GM23248 (cell line): ENCODE results near the gene VASN. TPM values are rescaled to one million over a fixed set of nuclear protein-coding genes. Genes with fewer than 3 reads are reported as not detected.

ENCODE experiments used
- DNase-seq: peaks from one replicate; pipeline ENCODE4 v3.0.0-alpha.2; 2015
- H2AFZ ChIP-seq: fragments of 200-600 bp; sonication (generic); 2 replicates; pipeline ENCODE4 v1.6.1; 2016; ENCODE audit warnings: antibody characterized with exemption
- H3F3A ChIP-seq: fragments of 200-600 bp; sonication (generic); 2 replicates; pipeline ENCODE4 v1.6.1; 2016; ENCODE audit warnings: mild to moderate bottlenecking, antibody characterized with exemption, mixed run types; ENCODE audit not compliant: insufficient read depth
- H3K27ac ChIP-seq: fragments of 200-600 bp; sonication (generic); 2 replicates; pipeline ENCODE4 v1.5.1; 2016; ENCODE audit warnings: mild to moderate bottlenecking
- H3K27me3 ChIP-seq: fragments of 200-600 bp; sonication (generic); replicated peaks from 2 replicates; pipeline ENCODE4 v1.6.1; 2016; ENCODE audit warnings: mild to moderate bottlenecking; ENCODE audit not compliant: insufficient read depth
- H3K36me3 ChIP-seq: fragments of 200-600 bp; sonication (generic); 2 replicates; pipeline ENCODE4 v1.6.1; 2016; ENCODE audit warnings: low read depth, mild to moderate bottlenecking
- H3K4me1 ChIP-seq: fragments of 200-600 bp; sonication (generic); 2 replicates; pipeline ENCODE4 v1.6.1; 2016; ENCODE audit warnings: mild to moderate bottlenecking; ENCODE audit not compliant: insufficient read depth
- H3K4me2 ChIP-seq: fragments of 200-600 bp; sonication (generic); one replicate; pipeline ENCODE4 v1.6.1; 2016; ENCODE audit warnings: mild to moderate bottlenecking; ENCODE audit not compliant: unreplicated experiment
- H3K4me3 ChIP-seq: fragments of 200-600 bp; sonication (generic); 2 replicates; pipeline ENCODE4 v1.5.1; 2016; ENCODE audit warnings: mild to moderate bottlenecking
- H3K79me2 ChIP-seq: fragments of 200-600 bp; sonication (generic); 2 replicates; pipeline ENCODE4 v1.6.1; 2016; ENCODE audit warnings: mild to moderate bottlenecking; ENCODE audit not compliant: insufficient read depth
- H3K9ac ChIP-seq: fragments of 200-600 bp; sonication (generic); 2 replicates; pipeline ENCODE4 v1.6.1; 2016; ENCODE audit warnings: mild to moderate bottlenecking
- H3K9me2 ChIP-seq: fragments of 200-600 bp; sonication (generic); 2 replicates; pipeline ENCODE4 v1.6.1; 2016; ENCODE audit warnings: mixed run types, mild to moderate bottlenecking, moderate library complexity; ENCODE audit not compliant: insufficient read depth
- H3K9me3 ChIP-seq: fragments of 200-600 bp; sonication (generic); one replicate; pipeline ENCODE4 v1.6.1; 2017; ENCODE audit warnings: low read depth
- H4K20me1 ChIP-seq: fragments of 200-600 bp; sonication (generic); 2 replicates; pipeline ENCODE4 v1.6.0; 2016; ENCODE audit not compliant: insufficient read depth
- EZH2 ChIP-seq: fragments of 200-600 bp; sonication (generic); IDR thresholded peaks from 2 replicates; pipeline ENCODE4 v1.6.1; 2018; ENCODE audit warnings: antibody characterized with exemption, mild to moderate bottlenecking; ENCODE audit not compliant: insufficient read depth, poor library complexity, severe bottlenecking
- EZH2phosphoT487 ChIP-seq: fragments of 200-600 bp; sonication (generic); IDR thresholded peaks from 2 replicates; pipeline ENCODE4 v1.6.1; 2018; ENCODE audit warnings: antibody characterized with exemption, moderate library complexity, mild to moderate bottlenecking, low read depth; ENCODE audit not compliant: insufficient read depth
- WGBS, 2 experiments: methylation state at CpG; one replicate each; pipeline ENCODE4 v1.1.6; 2015 to 2017; ENCODE audit warnings: low lambda C conversion rate in 2 of 2, low coverage in 1 of 2; ENCODE audit errors: missing lambda C conversion rate in 2 of 2; 5-methylcytosine and 5-hydroxymethylcytosine counted together
- in situ Hi-C: fragments of 300-500 bp; cut with MboI; formaldehyde crosslinking; loops from 2 replicates; pipeline ENCODE4 v1.15.0; 2020
- polyA plus RNA-seq: library from polyadenylated mRNA; unstranded; fragments of >200 nt; fragmentation: Nextera tagmentation; extraction: Ambion mirVana; gene quantifications from 2 replicates; pipeline ENCODE4 v1.2.1, GENCODE V29; 2016
- total RNA-seq: library from RNA; depleted of rRNA; stranded (reverse); fragments of >200 nt; shearing (Covaris generic); gene quantifications from 2 replicates; pipeline ENCODE4 v1.2.3, GENCODE V29; 2014

Gene VASN
- total and polyA plus RNA-seq, 2 experiments from 2014 or later, result 160 to 223 TPM

GRCh38 chr16:4339455-4339854 lies 32.2 kb upstream of the VASN start:
- DNase-seq, result no peak
- Histone ChIP-seq H3K9ac (no peak overlapping the region), H3K79me2 (peaks cover 51% of the 10 kb centered on the region), H3K9me3 (no peaks in the 10 kb centered on the region), H3K27ac (no peak overlapping the region), H3K4me2 (no peak overlapping the region), H3K9me2 (no peaks in the 10 kb centered on the region), H3F3A (peaks cover 11% of the 10 kb centered on the region), H2AFZ (no peak overlapping the region), H3K27me3 (no peaks in the 10 kb centered on the region), H3K4me3 (no peak overlapping the region), H3K36me3 (peaks cover 6% of the 10 kb centered on the region; the same call in 1 of the 2 replicates), H3K4me1 (no peaks in the 10 kb centered on the region), H4K20me1 (no peaks in the 10 kb centered on the region; the same call in 1 of the 2 replicates)
- in situ Hi-C loops, result no loop called here
- TF ChIP-seq EZH2phosphoT487 (no peak), EZH2 (no peak)
- 81 to 82% methylated on average over 10 of the region's 10 CpGs for WGBS, 2 experiments

- no peak overlapping the region for H2AFZ ChIP-seq
- no peaks in the 10 kb centered on the region for H3K9me2 ChIP-seq
- in situ Hi-C loops, result no loop called here
- H3K27me3 ChIP-seq, result no peaks in the 10 kb centered on the region
- no peaks in the 10 kb centered on the region for H3K4me1 ChIP-seq
- no peaks in the 10 kb centered on the region for H3K9me3 ChIP-seq
- H3K36me3 ChIP-seq, result peaks cover 6% of the 10 kb centered on the region; the same call in 1 of the 2 replicates
- H3K79me2 ChIP-seq, result peaks cover 53% of the 10 kb centered on the region
- H3F3A ChIP-seq, result peaks cover 11% of the 10 kb centered on the region
- H4K20me1 ChIP-seq, result no peaks in the 10 kb centered on the region; the same call in 1 of the 2 replicates
- no peak for TF ChIP-seq EZH2
- TF ChIP-seq EZH2phosphoT487, result no peak
- no peak overlapping the region for H3K27ac ChIP-seq
- no peak overlapping the region for H3K9ac ChIP-seq
- no peak overlapping the region for H3K4me3 ChIP-seq
- DNase-seq, result no peak
- no peak overlapping the region for H3K4me2 ChIP-seq
- WGBS, 2 experiments, result 62 to 69% methylated on average over 14 of the region's 14 CpGs
Observed at GRCh38 chr16:4339909-4340308, 31.7 kb upstream of the VASN start.

DNA sequence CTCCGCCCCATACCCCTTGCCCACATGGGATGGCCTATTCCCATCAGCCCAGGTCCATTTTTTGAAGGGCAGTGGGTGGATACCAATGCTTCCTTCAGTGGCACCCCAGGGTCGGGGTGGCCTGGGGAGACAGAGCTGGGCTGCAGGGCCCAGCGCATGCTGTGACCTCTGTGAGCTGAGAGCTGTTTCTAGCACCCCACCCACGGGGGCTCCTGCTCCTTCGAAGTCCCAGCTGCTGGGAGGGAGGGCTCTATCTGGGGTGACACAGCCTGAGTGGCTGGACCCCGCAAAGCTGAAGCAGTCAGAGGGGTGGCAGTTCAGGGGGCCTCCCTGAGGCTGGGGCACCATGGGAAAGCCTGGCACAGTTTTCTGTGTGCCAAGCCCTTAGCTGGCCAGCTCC lies 31.2 kb upstream of the VASN start:
- WGBS, 2 experiments, result 89 to 90% methylated on average over 5 to 6 of the region's 6 CpGs
- Histone ChIP-seq H3K27me3 (no peaks in the 10 kb centered on the region), H3K4me3 (no peak overlapping the region), H3K79me2 (peaks cover 58% of the 10 kb centered on the region), H4K20me1 (no peaks in the 10 kb centered on the region; the same call in 1 of the 2 replicates), H3K9ac (no peak overlapping the region), H3K9me3 (no peaks in the 10 kb centered on the region), H3K4me2 (no peak overlapping the region), H2AFZ (no peak overlapping the region), H3K4me1 (no peaks in the 10 kb centered on the region), H3K9me2 (no peaks in the 10 kb centered on the region), H3K36me3 (peaks cover 6% of the 10 kb centered on the region; the same call in 1 of the 2 replicates), H3K27ac (no peak overlapping the region), H3F3A (peaks cover 11% of the 10 kb centered on the region)
- DNase-seq, result no peak
- in situ Hi-C loops, result no loop called here
- TF ChIP-seq EZH2phosphoT487 (no peak), EZH2 (no peak)

DNA sequence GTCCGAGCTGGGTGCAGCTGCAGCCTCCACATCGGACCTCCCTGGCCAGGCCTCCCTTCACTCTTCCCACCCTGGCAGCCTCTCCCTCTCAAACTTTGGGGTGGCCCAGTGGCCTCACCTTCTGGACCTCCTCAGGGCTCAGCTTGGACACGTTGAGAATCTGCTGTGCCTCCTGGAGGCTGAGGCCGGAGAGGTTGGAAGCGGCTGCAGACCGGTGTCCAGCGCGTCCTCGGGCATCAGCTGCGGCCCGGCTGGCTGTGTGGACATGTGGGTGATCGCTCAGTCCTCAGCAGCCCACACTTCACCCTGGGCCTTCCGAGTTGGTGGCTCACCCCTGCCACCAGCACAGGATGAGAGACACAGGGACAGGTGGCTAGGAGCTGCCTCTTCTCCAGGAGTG lies 30.4 kb upstream of the VASN start:
- Histone ChIP-seq H3K9me2 (no peaks in the 10 kb centered on the region), H3K27me3 (no peaks in the 10 kb centered on the region), H3K4me1 (no peaks in the 10 kb centered on the region), H3K4me2 (no peak overlapping the region), H3K9ac (no peak overlapping the region), H3F3A (peaks cover 16% of the 10 kb centered on the region; the same call in 1 of the 2 replicates), H3K4me3 (no peak overlapping the region), H3K79me2 (peaks cover 66% of the 10 kb centered on the region), H3K27ac (no peak overlapping the region), H2AFZ (no peak overlapping the region), H3K9me3 (no peaks in the 10 kb centered on the region), H4K20me1 (no peaks in the 10 kb centered on the region; the same call in 1 of the 2 replicates), H3K36me3 (peaks cover 6% of the 10 kb centered on the region; the same call in 1 of the 2 replicates)
- no peak for DNase-seq
- TF ChIP-seq EZH2 (no peak), EZH2phosphoT487 (no peak)
- 87 to 88% methylated on average over 11 to 13 of the region's 13 CpGs for WGBS, 2 experiments
- in situ Hi-C loops, result no loop called here
